ENCODE results near the gene RPL29. TPM values are rescaled to one million over a fixed set of nuclear protein-coding genes. Genes with fewer than 3 reads are reported as not detected.
"Not testable (repeated sequence)": the region's sequence is repeated elsewhere in the genome, so short reads cannot be mapped to it uniquely, and the experiment has no call there.

RPL29 gene
- total RNA-seq = 1,000 to 10,000 TPM; 1,723 to 2,189 (median 1,972) TPM

GRCh38 chr3:51995346-51996163, at the start of gene RPL29:
RPL29 (minus strand) TSS chr3:51995895; CDS start chr3:51995461, 434 bp downstream.
- peak; percentile 51 for DNase-seq (ENCODE audit: low spot score)
- no peak for TF ChIP-seq CTCF (IDR thresholded peaks at IDR 0.05)
- ATAC-seq (ENCODE audit: low FRiP score) = peak; percentile 97

GRCh38 chr3:52044869-52045619, 49.3 kb upstream of the RPL29 start:
- ATAC-seq (ENCODE audit: low FRiP score) (no peak), DNase-seq (ENCODE audit: low spot score) (no peak)
- TF ChIP-seq CTCF (IDR thresholded peaks at IDR 0.05) = no peak

GRCh38 chr3:52043750-52044149, 48.1 kb upstream of the RPL29 start:
- TF ChIP-seq CTCF (IDR thresholded peaks at IDR 0.05) = no peak
- ATAC-seq (ENCODE audit: low FRiP score) (no peak), DNase-seq (ENCODE audit: low spot score) (no peak)

- DNase-seq (ENCODE audit: low spot score); ATAC-seq (ENCODE audit: low FRiP score): not testable (repeated sequence)
Observed at GRCh38 chr3:52043039-52043438, 47.3 kb upstream of the RPL29 start.

- DNase-seq (ENCODE audit: low spot score) (no peak), ATAC-seq (ENCODE audit: low FRiP score) (no peak)
- no peak for TF ChIP-seq CTCF (IDR thresholded peaks at IDR 0.05)
Observed at GRCh38 chr3:52041118-52041731, 45.5 kb upstream of the RPL29 start.

GRCh38 chr3:52040600-52040999, 44.9 kb upstream of the RPL29 start:
- ATAC-seq (ENCODE audit: low FRiP score) = no peak
- DNase-seq (ENCODE audit: low spot score) = no peak
- no peak for TF ChIP-seq CTCF (IDR thresholded peaks at IDR 0.05)

- TF ChIP-seq CTCF (IDR thresholded peaks at IDR 0.05) = no peak
- ATAC-seq (ENCODE audit: low FRiP score) (peak; percentile 33), DNase-seq (ENCODE audit: low spot score) (no peak)
Observed at GRCh38 chr3:52039846-52040245, 44.2 kb upstream of the RPL29 start.
